GM04503 (cell line): Measurements from ENCODE around the gene JSRP1.
"Not testable (repeated sequence)": the region's sequence is repeated elsewhere in the genome, so short reads cannot be mapped to it uniquely, and the experiment has no call there.

Experiments
- DNase-seq: peaks from one replicate; pipeline ENCODE4 v3.0.0-alpha.2; 2012; ENCODE audit warnings: low read depth

Gene JSRP1

DNA sequence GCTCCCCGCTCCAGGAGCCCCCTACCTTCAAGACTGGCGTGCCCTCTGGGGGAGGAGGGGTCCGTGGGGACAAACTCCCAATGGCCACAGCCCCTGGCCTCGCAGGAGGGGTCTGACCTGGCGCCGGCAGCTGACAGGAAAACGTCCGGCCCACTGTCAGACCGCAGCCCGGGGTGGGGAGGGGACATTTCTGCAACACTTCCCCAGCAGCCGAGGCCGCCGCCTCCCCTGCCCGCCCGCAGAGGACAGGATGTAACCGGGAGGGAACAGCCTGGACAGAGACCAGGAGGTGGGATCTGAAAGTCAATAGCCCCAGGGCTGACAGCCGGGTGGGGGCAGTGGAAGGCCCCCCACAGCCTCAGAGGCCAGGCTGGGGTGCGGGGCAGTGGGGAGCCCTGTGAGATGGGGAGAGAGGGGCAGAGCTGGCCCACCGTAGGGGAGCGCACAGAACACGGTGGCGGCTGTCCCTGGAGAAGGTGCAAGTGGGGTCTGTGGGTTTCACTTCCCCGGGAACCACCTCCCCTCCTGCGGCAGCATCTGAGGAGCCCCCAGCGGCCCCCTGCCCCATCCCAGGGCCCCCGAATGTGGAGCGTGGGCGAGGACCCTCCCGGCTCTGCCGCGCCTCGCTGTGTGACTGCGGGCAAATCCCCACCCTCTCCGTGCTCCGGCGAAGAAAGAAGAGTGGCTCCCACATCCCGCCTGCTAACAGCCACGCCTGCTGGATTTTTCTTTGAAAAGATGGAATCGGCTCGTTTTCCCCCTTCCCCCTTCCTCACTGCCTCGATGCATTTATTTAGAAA, 26.0 kb upstream of the JSRP1 start, which contains the start of gene PEAK3:
Gene PEAK3 (minus strand): TSS at position 114 of the 800 bp plus-strand sequence. CDS start 1,244 bp downstream, outside the sequence.
- DNase-seq = no peak

DNA sequence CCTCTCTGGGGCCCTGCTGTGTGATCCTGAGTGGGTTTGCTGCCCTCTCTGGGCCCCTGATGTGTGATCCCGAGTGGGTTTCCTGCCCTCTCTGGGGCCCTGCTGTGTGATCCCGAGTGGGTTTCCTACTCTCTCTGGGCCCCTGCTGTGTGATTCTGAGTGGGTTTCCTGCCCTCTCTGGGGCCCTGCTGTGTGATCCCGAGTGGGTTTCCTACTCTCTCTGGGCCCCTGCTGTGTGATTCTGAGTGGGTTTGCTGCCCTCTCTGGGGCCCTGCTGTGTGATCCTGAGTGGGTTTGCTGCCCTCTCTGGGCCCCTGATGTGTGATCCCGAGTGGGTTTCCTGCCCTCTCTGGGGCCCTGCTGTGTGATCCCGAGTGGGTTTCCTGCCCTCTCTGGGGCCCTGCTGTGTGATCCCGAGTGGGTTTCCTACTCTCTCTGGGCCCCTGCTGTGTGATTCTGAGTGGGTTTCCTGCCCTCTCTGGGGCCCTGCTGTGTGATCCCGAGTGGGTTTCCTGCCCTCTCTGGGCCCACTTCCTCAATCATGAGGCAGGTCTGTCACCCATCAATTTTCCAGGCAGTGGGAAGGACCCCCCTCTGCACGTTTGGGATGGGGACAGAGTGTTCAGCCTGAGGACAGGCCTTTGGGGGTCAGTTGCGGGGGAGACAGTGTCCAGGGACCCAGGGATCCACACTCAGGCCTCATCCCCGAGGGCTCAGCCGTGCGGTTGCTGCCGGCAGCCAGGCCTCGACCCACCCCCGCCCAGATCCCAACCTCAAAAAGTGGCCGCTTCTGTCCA, 25.2 kb upstream of the JSRP1 start:
- DNase-seq = not testable (repeated sequence)

DNA sequence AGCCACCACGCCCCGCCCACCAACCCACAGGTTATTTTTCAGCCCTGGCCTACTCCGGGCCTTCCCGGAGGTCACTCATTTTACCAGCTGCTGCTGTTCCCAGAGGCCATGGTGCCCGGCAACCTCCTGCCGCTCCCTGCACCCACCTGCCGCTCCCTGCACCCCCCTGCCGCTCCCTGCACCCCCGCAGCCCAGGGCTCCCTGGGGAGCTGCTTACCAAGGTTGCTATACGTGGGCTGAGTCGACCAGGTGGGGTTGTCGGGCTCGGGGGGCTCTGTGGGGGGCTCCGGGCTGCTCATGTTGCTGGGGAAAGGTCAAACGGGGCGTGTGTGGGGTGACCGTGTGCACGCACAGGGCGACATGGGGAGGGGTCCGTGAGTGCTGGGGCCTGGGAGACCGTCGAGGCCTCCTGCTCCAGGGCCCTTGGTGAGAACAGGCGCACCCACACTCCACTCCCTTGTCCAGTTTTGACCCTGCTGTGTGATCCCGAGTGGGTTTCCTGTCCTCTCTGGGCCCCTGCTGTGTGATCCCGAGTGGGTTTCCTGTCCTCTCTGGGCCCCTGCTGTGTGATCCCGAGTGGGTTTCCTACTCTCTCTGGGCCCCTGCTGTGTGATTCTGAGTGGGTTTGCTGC, 24.5 kb upstream of the JSRP1 start:
- no peak for DNase-seq

DNA sequence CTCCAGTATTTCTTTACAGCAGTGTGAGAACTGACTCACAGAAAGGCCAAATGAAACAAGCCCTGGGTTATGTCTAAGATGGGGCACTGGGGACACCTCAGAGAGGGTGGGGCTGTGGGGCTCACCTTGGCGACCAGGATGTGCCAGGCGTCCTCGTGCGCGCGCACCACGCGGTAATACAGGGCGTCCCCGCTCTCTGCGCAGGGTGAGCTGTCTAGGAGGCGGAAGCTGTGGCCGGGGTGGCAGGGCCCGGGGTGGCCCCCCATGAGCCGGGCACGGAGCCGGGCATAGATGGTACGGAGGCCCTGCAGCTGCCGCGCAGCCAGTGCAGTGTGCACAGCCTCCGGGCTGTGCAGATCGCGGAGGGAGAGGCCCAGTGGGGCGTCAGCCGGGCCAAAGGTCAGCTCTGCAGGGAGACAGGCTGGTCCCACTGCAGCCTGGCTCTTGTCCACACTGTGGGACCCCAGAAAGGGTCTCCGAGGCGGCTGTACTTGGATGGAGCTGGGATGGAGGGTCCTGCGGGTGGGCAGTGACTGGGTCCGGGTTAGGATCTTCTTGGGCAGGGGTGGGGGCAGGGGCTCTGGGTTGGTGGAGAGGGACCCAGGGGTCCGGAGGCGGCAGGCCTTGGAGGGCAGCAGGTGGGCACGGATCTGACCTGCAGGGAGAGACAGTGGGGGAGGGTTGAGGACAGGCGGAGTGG, 22.4 kb upstream of the JSRP1 start:
- no peak for DNase-seq

DNA sequence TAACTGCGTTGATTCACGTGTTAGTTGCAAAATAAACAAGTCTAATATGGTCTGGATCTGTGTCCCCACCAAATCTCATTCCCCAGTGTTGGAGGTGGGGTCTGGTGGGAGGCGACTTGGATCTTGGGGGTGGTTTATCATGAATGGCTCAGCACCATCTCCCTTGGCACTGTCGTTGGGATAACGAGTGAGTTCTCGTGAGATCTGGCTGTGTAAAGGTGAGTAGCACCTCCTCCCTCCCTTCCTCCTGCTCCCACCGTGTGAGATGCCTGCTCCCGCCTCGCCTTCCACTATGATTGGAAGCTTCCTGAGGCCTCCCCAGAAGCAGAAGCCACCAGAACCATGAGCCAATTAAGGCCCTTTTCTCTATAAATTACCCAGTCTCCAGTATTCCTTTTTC, 20.9 kb upstream of the JSRP1 start:
- DNase-seq = no peak

DNA sequence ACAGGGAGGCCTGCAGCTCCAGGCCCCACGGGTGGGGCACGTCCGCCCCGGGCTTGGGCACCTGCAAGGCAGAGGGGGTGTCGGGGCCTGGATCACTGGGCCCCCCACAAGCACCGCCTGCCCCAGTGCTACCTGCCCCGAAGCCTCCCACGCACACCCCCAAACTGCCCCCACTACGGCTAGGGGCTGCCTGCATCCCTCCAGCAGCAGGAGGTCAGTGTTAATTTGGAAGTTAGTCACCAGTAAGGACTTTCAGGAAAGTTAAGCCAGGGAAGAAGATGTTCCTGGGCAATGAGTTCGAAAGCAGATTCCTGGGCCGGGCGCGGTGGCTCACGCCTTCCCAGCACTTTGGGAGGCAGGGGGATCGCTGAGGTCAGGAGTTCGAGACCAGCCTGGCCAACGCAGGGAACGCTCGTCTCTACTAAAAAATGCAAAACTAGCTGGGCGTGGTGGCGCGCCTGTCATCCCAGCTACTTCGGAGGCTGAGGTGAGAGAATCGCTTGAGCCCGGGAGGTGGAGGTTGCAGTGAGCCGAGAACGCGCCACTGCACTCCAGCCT, 20.3 kb upstream of the JSRP1 start:
- no peak for DNase-seq

DNA sequence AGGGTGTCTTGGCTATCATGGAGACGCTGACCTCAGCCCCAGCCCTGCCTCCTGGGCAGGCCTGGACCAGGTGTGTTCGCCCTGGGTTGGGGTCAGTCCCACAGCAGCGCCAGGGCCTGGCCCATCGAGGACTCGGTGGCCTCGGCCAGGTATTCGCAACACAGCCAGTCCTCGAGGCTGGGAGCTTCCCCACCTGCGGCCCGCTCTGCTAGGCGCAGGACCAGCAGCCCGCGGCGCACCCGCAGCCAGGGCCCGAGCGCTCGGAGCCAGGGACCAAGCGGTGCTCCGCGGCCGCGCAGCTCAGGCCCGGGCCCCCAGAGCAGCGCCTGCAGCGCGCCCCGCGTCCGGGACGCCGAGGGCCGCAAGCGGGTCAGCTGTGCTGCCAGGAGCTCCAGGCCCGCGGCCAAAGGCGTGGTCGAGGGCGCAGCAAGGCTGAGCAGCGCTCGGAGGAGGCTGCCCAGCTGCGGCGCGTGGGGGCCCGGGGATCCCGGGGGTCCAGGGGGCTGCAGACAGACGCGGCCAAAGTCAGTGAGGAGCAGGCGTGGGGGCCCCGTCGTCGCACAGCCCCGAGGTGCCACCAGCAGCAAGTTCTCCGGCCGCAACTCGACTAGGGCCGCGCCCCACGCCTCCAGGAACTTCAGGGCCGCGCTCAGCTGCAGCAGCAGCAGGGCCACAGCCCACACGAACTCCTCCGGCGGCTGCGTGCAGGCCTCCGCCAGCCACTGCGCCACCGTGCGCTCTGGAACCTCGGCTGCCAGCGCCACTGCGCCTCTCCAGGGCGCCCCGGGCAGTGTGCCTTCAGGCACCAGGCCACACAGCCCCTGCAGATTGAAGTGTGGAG, 19.6 kb upstream of the JSRP1 start:
- no peak for DNase-seq

DNA sequence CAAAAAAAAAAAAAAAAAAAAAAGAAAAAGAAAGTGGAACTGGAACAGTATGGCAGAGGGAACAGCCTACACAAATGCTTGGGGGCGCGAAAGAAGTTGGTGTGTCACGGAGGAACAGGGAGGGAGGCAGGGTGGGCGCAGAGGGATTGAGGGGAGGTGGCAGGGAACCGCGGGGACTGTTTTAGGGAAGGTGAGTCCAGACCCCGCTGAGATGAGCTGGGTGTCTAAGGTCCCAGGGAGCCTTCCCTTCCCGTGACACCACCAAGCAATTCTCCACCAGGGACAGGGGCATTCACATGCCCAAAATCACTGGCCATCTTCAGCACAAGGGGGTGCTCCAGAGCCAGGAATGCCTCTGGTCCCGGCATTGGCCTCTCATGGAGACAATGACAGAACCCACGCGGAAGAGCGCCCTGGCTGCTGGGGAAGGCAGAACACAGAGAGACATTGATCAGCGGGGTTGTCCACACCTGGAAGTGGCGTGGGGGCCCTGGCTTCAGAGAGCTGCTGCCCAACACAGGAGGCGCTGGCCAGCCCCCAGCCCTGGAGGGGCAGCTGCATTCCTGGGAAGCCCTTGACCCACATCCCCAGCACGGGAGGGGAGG, 18.8 kb upstream of the JSRP1 start:
- DNase-seq = peak; percentile 23

DNA sequence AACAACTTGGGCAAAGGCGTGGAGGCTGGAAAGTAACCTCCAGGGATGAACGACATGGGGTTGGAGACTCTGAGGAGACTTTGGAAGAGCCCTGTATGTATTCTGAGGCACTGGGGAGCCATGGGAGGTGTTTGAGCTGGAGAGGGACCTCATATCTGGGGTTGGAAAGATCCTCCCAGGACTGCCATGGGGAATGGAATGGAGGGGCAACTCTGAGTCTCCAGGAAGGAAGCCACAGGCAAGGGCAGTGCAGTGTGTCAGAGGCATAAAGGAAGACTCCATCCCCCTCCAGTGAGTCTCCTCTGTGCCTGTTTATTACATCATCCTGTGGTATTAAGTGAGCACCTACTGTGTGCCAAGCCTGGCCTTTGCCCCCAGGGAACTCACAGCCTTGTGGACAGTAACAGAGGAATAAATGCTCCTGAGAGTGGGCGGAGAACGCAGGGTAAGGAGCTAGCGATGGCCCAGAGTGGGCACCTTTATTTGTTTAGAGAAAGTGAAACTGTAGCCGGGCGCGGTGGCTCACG, 18.0 kb upstream of the JSRP1 start:
- no peak for DNase-seq

DNA sequence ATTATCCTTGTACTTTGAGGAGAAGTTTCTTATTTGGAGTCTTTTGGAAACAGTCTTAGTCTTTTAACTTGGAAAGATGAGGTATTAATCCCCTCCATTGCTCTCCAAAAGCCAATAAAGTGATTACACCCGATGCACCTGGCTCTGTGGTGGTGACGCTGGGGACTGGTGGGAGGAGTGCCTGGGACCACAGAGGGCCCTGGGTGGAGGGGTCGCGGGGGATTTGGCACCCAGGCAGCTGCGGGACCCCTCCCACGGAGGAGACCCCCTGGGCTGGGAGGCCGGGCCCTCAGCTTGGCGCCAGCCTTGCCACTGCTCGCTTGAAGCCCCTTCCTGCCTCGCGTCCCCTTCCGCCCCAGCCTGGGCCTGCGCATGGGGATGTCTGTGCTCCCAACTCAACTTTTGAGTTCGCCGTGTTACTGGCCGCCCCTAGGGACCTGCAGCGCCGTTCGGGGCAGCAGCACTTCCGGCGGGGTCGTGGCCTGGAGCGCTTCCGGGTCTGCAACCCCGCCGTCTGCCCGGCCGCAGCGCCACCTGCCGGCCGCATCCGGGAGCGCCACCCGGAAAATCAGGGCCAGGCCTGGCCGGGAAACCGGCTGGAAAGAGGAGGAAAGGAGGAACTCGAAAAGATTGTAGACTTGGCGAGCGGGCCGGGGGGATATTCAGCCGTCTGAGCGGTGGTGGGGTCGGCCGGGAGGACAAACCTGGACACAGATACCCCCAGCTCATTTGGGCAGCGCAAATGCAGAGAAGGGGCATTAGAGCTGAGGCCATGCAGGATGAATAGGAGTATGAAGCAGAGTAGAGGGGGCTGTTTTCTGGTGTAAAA, 17.4 kb upstream of the JSRP1 start:
- no peak for DNase-seq

DNA sequence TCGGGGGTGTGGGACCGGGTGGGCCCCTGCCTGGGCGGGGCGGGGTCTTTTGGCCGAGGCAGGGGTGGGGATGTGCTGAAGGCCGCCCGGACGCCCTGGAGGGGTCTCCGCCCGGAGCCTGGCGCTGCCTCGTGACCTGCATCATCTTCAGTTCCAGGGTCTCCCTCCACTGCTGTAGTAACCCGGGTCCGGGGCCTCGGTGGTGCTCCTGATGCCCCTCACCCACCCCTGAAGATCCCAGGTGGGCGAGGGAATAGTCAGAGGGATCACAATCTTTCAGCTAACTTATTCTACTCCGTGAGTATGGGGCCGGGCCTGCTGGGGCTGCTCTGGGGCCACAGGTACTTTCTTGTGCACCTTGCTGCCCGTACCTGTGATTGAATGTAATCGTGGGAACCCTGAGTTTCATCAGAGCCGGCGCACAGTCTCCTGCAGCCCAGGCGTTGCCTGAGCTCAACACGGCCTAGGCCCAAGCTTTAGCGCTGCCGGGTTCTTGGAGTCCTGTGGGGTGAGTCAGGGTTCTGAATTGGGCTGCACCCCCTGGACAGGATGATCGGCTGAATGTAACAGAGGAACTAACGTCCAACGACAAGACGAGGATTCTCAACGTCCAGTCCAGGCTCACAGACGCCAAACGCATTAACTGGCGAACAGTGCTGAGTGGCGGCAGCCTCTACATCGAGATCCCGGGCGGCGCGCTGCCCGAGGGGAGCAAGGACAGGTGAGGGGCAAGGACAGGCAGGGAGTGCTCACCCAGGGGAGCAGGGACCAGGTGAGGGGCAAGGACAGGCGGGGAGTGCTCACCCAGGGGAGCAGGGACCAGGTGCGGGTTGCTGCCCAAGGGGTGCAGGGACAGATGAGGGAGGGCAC, 15.3 kb upstream of the JSRP1 start:
- peak; percentile 48 for DNase-seq

DNA sequence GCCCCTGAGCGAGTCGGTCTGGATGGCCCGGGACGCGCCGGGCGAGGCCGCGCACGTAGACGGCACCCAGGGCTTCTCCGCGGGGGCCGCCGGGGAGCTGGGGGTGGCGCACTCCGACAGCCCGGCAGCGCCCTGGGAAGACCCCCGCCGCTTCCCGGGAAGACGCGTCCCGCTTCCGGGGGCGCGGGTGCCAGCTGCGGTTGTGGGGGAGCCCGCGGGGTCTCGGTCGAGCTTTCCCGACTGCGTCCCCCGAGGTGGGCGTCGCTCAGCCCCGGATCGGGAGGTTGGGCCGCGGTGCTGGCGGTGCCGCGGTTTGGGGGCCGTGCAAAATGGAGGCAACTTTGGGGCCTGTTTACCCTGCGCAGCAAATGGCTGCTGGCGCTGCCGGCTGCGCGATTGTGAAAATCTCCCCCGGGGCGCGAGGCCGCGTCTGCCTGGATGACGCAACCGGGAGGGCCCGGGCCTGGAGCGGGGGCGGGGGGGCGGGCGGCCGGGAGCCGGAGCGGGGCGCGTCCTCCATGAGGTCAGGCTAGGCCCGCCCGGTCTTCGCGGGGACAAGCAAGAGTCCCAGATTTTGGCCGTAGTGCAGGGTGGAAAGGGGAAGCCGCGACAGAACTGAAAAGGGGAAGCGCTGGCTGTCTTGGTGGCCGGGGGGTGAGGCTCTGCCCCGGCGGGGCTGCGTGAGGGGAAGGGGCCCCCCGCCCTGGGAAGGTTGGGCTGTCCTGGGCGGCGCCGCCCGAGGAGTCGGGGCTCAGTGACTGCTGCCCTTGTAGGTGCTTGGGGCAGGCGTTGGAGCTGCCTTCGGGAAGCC, 14.4 kb upstream of the JSRP1 start:
- DNase-seq = peak; percentile 26

DNA sequence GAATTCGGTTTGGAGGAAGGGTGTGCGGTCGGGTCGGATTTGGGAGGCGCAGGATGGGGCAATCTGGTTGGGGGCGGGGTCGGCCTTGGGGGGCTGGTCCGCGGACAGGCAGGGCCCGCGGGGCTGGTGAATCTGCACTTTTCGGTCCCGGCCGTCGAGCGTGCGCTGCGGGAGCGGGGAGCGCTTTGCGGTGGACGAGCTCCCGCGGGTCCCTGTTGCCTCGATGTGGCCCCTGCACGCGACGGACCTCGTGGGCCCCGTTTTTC, 13.9 kb upstream of the JSRP1 start:
- no peak for DNase-seq

DNA sequence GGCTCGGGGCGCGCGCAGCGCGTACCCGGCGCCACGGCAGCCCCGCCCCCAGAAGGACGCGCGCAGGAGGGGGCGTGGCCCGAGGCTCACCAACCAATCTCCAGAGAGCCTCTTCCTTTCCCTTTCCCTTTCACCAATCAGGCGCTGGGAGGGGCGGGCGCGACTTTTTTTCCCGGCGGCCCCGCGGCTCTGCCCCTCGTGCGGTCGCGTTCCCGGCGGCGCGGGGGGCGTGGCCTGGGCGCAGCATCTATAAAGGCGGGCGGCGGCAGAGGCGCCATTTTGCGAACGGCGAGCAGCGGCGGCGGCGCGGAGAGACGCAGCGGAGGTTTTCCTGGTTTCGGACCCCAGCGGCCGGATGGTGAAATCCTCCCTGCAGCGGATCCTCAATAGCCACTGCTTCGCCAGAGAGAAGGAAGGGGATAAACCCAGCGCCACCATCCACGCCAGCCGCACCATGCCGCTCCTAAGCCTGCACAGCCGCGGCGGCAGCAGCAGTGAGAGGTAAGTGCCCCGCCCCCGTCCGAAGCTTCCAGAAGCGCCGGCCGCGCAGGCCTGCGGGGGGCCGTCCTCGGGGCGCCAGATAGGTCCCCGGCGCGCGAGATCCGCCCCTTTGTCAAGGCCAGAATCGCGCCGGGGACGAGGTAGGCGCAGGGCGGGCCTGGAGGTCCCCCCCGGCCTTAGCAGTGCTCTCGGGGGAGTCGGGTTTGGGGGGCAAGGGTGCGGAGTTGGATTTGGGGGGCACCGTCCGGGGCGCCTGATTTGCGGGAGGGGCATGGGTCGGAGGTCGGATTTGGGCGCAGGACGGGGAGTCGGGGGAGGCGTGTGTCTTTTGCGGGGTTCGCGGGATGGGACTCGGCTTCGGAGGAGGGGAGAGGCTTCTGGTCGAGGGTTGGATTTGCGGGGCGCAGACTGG, 13.3 kb upstream of the JSRP1 start:
- DNase-seq = peak; percentile 64

DNA sequence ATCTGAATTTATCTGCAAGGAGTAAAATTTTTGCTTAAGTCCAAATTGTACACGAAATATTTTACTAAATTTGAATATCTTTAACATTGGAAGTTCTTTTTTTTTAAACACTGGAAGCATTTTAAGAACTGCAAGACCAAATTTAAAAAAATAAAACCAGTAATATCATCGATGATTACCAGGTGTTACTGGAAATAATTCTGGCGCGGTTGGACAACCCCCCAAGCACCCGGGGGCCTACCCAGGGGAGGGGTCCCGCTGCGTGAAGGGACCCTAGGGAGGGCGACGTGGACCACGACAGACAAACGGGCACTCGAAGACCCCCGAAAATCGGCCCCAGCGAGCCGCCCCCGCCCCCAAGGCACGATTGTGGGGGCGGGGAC, 12.6 kb upstream of the JSRP1 start:
- no peak for DNase-seq

DNA sequence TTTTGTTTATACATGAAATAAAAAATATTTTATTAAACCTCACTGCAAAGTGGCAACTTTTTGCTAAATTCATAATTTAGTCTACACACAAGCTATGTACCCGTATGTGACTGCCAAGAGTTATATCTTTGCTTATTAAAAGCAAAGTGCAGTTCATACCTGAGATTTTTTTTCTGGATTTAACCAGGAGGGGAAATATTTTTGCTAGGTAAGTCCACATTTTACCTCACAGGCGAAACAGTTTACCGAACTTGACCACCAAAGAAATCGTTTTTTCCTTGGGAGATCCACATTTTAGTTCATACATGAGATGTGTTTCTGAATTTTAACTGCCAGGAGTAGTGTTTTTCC, 12.2 kb upstream of the JSRP1 start:
- no peak for DNase-seq
